ENCODE data around the gene UNKL.

UNKL gene

GRCh38 chr16:1414532-1415260, at the start of gene UNKL:
TSS of gene UNKL (minus strand) at chr16:1414704. CDS start at chr16:1414691, 13 bp downstream.
- DNase-seq, result peak; percentile 12 to 32

- no peak for DNase-seq
Measured at GRCh38 chr16:1461146-1461545, 46.6 kb upstream of the UNKL start.

GRCh38 chr16:1460602-1461138, 46.2 kb upstream of the UNKL start:
- DNase-seq, result no peak

- DNase-seq, result no peak
Measured at GRCh38 chr16:1459967-1460366, 45.5 kb upstream of the UNKL start.

- no peak for DNase-seq
Measured at GRCh38 chr16:1458977-1459341, 44.5 kb upstream of the UNKL start.

- no peak for DNase-seq
Measured at GRCh38 chr16:1458336-1458976, 44.0 kb upstream of the UNKL start.

GRCh38 chr16:1457489-1458245, 43.2 kb upstream of the UNKL start:
- DNase-seq, result no peak

- no peak for DNase-seq
Measured at GRCh38 chr16:1456951-1457350, 42.4 kb upstream of the UNKL start.

GRCh38 chr16:1455190-1456171, 41.0 kb upstream of the UNKL start:
- no peak for DNase-seq

GRCh38 chr16:1454561-1454960, 40.1 kb upstream of the UNKL start:
- no peak for DNase-seq

- DNase-seq, result no peak
Measured at GRCh38 chr16:1453316-1453715, 38.8 kb upstream of the UNKL start.

- DNase-seq, result no peak
Measured at GRCh38 chr16:1452530-1452929, 38.0 kb upstream of the UNKL start.

- DNase-seq, result no peak
Measured at GRCh38 chr16:1451702-1452392, 37.3 kb upstream of the UNKL start.

- DNase-seq, result no peak
Measured at GRCh38 chr16:1450841-1451240, 36.3 kb upstream of the UNKL start.

GRCh38 chr16:1450218-1450617, 35.7 kb upstream of the UNKL start:
- no peak for DNase-seq

GRCh38 chr16:1449201-1449788, 34.8 kb upstream of the UNKL start:
- no peak for DNase-seq

GRCh38 chr16:1448536-1449116, 34.1 kb upstream of the UNKL start:
- no peak for DNase-seq

- no peak for DNase-seq
Measured at GRCh38 chr16:1447965-1448364, 33.5 kb upstream of the UNKL start.

- DNase-seq, result no peak
Measured at GRCh38 chr16:1446296-1447080, 32.0 kb upstream of the UNKL start.

GRCh38 chr16:1445518-1446203, 31.2 kb upstream of the UNKL start:
- no peak for DNase-seq
